ENCODE results near the gene HK1. TPM values are rescaled to one million over a fixed set of nuclear protein-coding genes. Genes with fewer than 3 reads are reported as not detected.

Gene HK1
- total RNA-seq = 59.2 and 97.6 TPM in 2 replicates

GRCh38 chr10:69278446-69278963, at the start of gene HK1:
Gene HK1, plus strand, starts transcription at chr10:69278496.

DNA sequence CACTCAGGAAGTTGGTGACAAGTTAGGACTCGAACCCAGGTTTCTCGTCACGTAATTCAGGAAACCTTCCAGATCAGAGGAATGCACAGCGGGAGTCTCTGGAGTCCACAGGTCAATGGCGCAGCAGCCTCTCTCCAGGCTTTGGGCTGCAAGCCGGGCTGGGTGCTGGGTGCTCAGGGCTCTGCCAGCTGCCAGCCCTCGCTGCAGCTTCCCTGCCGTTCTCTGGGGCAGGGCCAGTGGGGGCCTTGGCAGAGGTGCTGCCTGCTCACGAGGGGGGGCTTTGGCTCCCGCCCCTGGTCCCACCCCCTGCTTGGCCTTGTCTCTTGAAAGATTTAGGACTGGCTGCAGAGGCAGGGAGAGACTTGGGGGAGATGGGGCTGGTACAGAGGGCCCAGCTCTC, 138.4 kb downstream of the HK1 start, which contains the start of gene TACR2:
Gene TACR2 (minus strand): TSS at position 224 of the 400 bp plus-strand sequence. CDS start 595 bp downstream, outside the sequence.

DNA sequence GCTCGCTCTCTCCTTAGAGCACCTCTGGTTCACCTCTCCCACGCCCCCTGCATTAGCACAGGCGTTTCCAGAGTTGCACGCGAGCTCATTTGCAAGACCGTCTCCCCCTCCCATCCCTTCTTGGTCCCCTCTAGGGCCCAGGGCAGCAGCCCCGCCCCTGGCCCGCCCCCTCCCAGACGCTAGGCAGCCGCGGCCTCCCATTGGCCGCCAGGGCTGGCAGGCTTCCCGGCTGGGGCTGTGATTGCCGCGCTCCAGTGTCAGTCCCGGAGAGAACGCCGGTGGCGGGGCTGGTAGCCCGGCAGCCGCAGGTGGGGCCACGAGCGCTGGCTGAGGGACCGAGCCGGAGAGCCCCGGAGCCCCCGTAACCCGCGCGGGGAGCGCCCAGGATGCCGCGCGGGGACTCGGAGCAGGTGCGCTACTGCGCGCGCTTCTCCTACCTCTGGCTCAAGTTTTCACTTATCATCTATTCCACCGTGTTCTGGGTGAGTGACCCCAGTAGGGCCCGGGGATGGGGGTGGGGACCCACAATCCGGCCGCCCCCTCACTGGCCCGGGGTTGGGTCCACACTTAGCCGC, 173.0 kb downstream of the HK1 start, which contains the start of gene TSPAN15:
Gene TSPAN15 (plus strand): TSS at position 257 of the 575 bp plus-strand sequence. CDS start 130 bp downstream, at position 387.

Other genes with a start within 250 kb of the HK1 start
- 60.0 and 221 TPM in 2 replicates for gene SRGN, start 190.4 kb upstream of the HK1 start, total RNA-seq
- gene VPS26A, start 154.3 kb upstream of the HK1 start, total RNA-seq = 19.5 and 30.3 TPM in 2 replicates
- 18.1 and 19.1 TPM in 2 replicates for gene SUPV3L1, start 98.3 kb upstream of the HK1 start, total RNA-seq
- 0.13 TPM in 1 of 2 replicates, not detected in the other for gene HKDC1, start 58.2 kb upstream of the HK1 start, total RNA-seq
- gene TACR2, start 138.4 kb downstream of the HK1 start, total RNA-seq = 0.26 TPM in 1 of 2 replicates, not detected in the other
- gene TSPAN15, start 173.0 kb downstream of the HK1 start, total RNA-seq = 1.6 and 4.4 TPM in 2 replicates

Measured in epithelial cell of alveolus of lung (primary cell).